SK-N-SH treated with all-trans-retinoic acid at 6 μM for 48 hours (cell line): ENCODE measurements around the gene UQCR11.

Experiments
- ATAC-seq: fragments of 200-7000 bp; cut with Tn5 transposase; 3 replicates; pipeline ENCODE4 v1.9.1; 2020; ENCODE audit warnings: mild to moderate bottlenecking, moderate library complexity
- ARNTL ChIP-seq: fragments of 450-650 bp; formaldehyde crosslinking; IDR thresholded peaks from 2 replicates; pipeline ENCODE4 v1.5.0; 2020; ENCODE audit warnings: low read depth, mild to moderate bottlenecking, moderate library complexity, borderline replicate concordance
- BACH2 ChIP-seq: fragments of 250-450 bp; sonication (Bioruptor Pico); IDR thresholded peaks from 2 replicates; pipeline ENCODE4 v1.9.0; 2021; ENCODE audit warnings: mild to moderate bottlenecking, borderline replicate concordance
- ESRRG ChIP-seq: fragments of 250-450 bp; sonication (Bioruptor Pico); IDR thresholded peaks from 2 replicates; pipeline ENCODE4 v1.6.1; 2021; ENCODE audit warnings: mild to moderate bottlenecking
- GLIS3 ChIP-seq: fragments of 250-450 bp; sonication (Bioruptor Pico); IDR thresholded peaks from 2 replicates; pipeline ENCODE4 v1.5.0; 2020; ENCODE audit warnings: mild to moderate bottlenecking, moderate library complexity
- ISL1 ChIP-seq: fragments of 250-450 bp; sonication (Bioruptor Pico); IDR thresholded peaks from 2 replicates; pipeline ENCODE4 v2.1.2; 2022; ENCODE audit warnings: mild to moderate bottlenecking, moderate library complexity
- OSR1 ChIP-seq: fragments of 250-450 bp; sonication (Bioruptor Pico); IDR thresholded peaks from 2 replicates; pipeline ENCODE4 v1.8.0; 2022; ENCODE audit warnings: moderate library complexity, mild to moderate bottlenecking, inconsistent platforms
- PPARA ChIP-seq: fragments of 250-450 bp; sonication (Bioruptor Pico); IDR thresholded peaks from 2 replicates; pipeline ENCODE4 v1.5.0; 2020; ENCODE audit warnings: mild to moderate bottlenecking, borderline replicate concordance
- RARB ChIP-seq: fragments of 250-450 bp; sonication (Bioruptor Pico); IDR thresholded peaks from 2 replicates; pipeline ENCODE4 v1.8.0; 2021; ENCODE audit warnings: mild to moderate bottlenecking, moderate library complexity
- TCF4 ChIP-seq: fragments of 250-450 bp; sonication (Bioruptor Pico); IDR thresholded peaks from 2 replicates; pipeline ENCODE4 v1.8.0; 2021; ENCODE audit warnings: mild to moderate bottlenecking, moderate library complexity, borderline replicate concordance
- TOX ChIP-seq: fragments of 250-450 bp; sonication (Bioruptor Pico); IDR thresholded peaks from 2 replicates; pipeline ENCODE4 v1.8.0; 2021; ENCODE audit warnings: mild to moderate bottlenecking, moderate library complexity, borderline replicate concordance
- ZC3H10 ChIP-seq: fragments of 250-450 bp; sonication (Bioruptor Pico); IDR thresholded peaks from 2 replicates; pipeline ENCODE4 v1.5.1; 2021; ENCODE audit warnings: mild to moderate bottlenecking, moderate library complexity
- ZFP3 ChIP-seq: fragments of 250-450 bp; sonication (Bioruptor Pico); IDR thresholded peaks from 2 replicates; pipeline ENCODE4 v1.5.0; 2020; ENCODE audit warnings: mild to moderate bottlenecking, moderate library complexity
- ZFP30 ChIP-seq: fragments of 450-650 bp; formaldehyde crosslinking; IDR thresholded peaks from 2 replicates; pipeline ENCODE4 v1.5.0; 2022; ENCODE audit warnings: mild to moderate bottlenecking, moderate library complexity
- ZNF565 ChIP-seq: fragments of 450-650 bp; formaldehyde crosslinking; conservative IDR thresholded peaks from 2 replicates; pipeline ENCODE4 v1.5.0; 2020; ENCODE audit warnings: low read depth, mild to moderate bottlenecking, moderate library complexity
- ZNF70 ChIP-seq: fragments of 450-650 bp; formaldehyde crosslinking; IDR thresholded peaks from 2 replicates; pipeline ENCODE4 v1.5.0; 2020; ENCODE audit warnings: mild to moderate bottlenecking, moderate library complexity
- ZNF8 ChIP-seq: fragments of 450-650 bp; formaldehyde crosslinking; IDR thresholded peaks from 2 replicates; pipeline ENCODE4 v1.5.0; 2020; ENCODE audit warnings: mild to moderate bottlenecking, moderate library complexity
- TF ChIP-seq, protein P1 (sequence below): fragments of 250-450 bp; sonication (Bioruptor Pico); IDR thresholded peaks from 2 replicates; pipeline ENCODE4 v1.8.0; 2020; ENCODE audit warnings: mild to moderate bottlenecking, moderate library complexity, borderline replicate concordance
- TF ChIP-seq, protein P2 (sequence below): fragments of 250-450 bp; sonication (Bioruptor Pico); IDR thresholded peaks from 2 replicates; pipeline ENCODE4 v1.5.1; 2020; ENCODE audit warnings: low read depth, mild to moderate bottlenecking, moderate library complexity
- TF ChIP-seq, protein P3 (sequence below): fragments of 250-450 bp; sonication (Bioruptor Pico); IDR thresholded peaks from 2 replicates; pipeline ENCODE4 v1.5.1; 2021; ENCODE audit warnings: mild to moderate bottlenecking, moderate library complexity
- TF ChIP-seq, protein P4 (sequence below): fragments of 250-450 bp; sonication (Bioruptor Pico); IDR thresholded peaks from 2 replicates; pipeline ENCODE4 v1.8.0; 2021; ENCODE audit warnings: low read depth, mild to moderate bottlenecking, moderate library complexity, borderline replicate concordance

UQCR11 gene

DNA sequence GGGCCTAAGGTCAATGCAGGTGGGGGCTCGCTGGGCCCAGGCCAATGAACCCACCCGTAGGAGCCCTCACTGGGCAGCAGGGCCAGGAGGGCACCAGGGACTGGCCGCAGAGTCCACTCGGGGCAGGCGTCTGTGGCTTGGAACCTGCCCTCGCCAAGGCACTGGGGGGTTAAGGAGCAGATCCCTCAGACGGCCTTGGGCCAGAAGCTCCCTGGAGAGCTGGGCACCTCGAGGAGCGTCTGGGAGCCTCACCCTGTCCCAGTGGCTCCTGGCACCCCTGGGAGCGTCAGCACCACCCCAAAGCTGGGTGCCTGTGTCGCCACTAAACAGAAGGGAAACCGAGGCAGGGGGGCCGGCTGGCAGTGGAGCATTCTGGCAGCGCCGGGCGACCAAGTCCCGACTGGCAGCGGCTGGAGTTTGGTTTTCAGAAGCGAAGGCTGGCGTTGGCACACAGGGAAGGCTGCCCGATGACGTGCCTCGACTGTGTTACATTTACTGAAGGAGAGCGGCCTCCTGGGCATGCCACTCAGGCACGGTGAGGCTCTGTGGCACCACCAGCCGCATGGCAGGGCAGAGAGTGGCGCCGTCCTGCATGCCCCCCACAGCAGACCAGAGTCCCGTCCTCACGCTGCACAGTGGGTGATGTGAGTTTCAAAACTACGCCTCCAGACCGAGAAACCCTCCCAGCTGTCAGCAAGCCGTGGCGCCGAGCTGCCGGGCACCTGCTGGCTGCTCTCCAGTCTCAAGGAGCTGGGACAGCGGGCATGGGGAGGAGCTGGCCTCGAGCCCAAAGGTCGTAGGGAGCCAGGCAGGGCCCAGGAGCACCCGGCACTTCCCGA, 28.0 kb downstream of the UQCR11 start (continued):
- TF ChIP-seq, protein P1, sequence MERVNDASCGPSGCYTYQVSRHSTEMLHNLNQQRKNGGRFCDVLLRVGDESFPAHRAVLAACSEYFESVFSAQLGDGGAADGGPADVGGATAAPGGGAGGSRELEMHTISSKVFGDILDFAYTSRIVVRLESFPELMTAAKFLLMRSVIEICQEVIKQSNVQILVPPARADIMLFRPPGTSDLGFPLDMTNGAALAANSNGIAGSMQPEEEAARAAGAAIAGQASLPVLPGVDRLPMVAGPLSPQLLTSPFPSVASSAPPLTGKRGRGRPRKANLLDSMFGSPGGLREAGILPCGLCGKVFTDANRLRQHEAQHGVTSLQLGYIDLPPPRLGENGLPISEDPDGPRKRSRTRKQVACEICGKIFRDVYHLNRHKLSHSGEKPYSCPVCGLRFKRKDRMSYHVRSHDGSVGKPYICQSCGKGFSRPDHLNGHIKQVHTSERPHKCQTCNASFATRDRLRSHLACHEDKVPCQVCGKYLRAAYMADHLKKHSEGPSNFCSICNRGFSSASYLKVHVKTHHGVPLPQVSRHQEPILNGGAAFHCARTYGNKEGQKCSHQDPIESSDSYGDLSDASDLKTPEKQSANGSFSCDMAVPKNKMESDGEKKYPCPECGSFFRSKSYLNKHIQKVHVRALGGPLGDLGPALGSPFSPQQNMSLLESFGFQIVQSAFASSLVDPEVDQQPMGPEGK (CRISPR knock-in tag) = no peak
- TF ChIP-seq, protein P2, sequence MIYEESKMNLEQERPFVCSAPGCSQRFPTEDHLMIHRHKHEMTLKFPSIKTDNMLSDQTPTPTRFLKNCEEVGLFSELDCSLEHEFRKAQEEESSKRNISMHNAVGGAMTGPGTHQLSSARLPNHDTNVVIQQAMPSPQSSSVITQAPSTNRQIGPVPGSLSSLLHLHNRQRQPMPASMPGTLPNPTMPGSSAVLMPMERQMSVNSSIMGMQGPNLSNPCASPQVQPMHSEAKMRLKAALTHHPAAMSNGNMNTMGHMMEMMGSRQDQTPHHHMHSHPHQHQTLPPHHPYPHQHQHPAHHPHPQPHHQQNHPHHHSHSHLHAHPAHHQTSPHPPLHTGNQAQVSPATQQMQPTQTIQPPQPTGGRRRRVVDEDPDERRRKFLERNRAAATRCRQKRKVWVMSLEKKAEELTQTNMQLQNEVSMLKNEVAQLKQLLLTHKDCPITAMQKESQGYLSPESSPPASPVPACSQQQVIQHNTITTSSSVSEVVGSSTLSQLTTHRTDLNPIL (CRISPR knock-in tag) = no peak

DNA sequence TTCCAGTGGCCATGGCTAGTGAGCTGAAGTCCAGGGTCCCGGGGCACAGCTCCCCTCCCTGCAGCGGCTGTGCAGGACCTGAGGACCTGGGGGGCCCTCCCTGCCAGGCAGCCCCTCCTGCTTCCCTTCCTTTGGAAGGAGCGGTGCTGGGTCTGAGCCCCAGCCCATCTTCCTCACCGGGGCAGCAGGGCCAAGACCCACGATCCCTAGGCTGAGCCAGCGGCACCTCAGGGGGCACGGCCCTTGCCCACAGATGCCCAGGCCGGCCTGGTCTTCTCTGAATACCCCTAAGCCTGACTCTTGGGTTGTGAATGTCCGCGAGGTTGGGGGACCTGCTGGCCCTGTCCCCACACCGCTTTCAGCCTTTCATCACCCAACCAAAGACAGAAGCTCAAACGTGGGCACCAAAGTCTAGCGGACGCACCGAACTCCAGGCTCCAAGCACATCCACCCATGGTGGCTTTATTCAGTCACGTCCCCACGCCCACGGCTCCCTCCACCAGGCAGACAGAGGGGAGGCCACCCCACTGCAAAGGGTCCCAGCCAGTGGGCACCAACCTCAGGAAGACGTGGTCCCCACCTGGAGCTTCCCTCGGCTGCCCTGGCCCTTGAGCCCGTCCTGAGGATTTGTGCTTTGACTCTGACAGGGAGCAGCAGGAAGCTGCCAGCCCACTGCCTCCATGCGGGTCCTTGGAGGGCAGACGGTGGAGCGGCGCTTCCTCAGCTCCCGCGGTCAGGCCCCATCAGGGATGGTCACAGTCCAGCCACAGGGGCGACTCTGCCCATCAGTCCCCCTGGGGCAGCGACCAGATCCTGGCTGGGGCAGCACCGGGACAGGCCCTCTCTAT, 28.8 kb downstream of the UQCR11 start:
- no peak for ATAC-seq
- no peak for TF ChIP-seq TCF4 (CRISPR knock-in tag)
- no peak for TF ChIP-seq ZNF70 (CRISPR knock-in tag)
- TF ChIP-seq PPARA (CRISPR knock-in tag) = no peak
- TF ChIP-seq TOX (CRISPR knock-in tag) = no peak
- TF ChIP-seq, protein P1 (CRISPR knock-in tag) = no peak
- TF ChIP-seq, protein P3, sequence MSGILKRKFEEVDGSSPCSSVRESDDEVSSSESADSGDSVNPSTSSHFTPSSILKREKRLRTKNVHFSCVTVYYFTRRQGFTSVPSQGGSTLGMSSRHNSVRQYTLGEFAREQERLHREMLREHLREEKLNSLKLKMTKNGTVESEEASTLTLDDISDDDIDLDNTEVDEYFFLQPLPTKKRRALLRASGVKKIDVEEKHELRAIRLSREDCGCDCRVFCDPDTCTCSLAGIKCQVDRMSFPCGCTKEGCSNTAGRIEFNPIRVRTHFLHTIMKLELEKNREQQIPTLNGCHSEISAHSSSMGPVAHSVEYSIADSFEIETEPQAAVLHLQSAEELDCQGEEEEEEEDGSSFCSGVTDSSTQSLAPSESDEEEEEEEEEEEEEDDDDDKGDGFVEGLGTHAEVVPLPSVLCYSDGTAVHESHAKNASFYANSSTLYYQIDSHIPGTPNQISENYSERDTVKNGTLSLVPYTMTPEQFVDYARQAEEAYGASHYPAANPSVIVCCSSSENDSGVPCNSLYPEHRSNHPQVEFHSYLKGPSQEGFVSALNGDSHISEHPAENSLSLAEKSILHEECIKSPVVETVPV (CRISPR knock-in tag) = no peak
- TF ChIP-seq, protein P4, sequence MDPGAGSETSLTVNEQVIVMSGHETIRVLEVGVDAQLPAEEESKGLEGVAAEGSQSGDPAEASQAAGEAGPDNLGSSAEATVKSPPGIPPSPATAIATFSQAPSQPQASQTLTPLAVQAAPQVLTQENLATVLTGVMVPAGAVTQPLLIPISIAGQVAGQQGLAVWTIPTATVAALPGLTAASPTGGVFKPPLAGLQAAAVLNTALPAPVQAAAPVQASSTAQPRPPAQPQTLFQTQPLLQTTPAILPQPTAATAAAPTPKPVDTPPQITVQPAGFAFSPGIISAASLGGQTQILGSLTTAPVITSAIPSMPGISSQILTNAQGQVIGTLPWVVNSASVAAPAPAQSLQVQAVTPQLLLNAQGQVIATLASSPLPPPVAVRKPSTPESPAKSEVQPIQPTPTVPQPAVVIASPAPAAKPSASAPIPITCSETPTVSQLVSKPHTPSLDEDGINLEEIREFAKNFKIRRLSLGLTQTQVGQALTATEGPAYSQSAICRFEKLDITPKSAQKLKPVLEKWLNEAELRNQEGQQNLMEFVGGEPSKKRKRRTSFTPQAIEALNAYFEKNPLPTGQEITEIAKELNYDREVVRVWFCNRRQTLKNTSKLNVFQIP = no peak
- no peak for TF ChIP-seq ZFP3
- no peak for TF ChIP-seq ESRRG
- TF ChIP-seq RARB (CRISPR knock-in tag) = no peak
- no peak for TF ChIP-seq ARNTL (CRISPR knock-in tag)
- TF ChIP-seq ZNF565 (CRISPR knock-in tag) = no peak
- TF ChIP-seq GLIS3 (CRISPR knock-in tag) = no peak
- TF ChIP-seq ISL1 (CRISPR knock-in tag) = no peak

DNA sequence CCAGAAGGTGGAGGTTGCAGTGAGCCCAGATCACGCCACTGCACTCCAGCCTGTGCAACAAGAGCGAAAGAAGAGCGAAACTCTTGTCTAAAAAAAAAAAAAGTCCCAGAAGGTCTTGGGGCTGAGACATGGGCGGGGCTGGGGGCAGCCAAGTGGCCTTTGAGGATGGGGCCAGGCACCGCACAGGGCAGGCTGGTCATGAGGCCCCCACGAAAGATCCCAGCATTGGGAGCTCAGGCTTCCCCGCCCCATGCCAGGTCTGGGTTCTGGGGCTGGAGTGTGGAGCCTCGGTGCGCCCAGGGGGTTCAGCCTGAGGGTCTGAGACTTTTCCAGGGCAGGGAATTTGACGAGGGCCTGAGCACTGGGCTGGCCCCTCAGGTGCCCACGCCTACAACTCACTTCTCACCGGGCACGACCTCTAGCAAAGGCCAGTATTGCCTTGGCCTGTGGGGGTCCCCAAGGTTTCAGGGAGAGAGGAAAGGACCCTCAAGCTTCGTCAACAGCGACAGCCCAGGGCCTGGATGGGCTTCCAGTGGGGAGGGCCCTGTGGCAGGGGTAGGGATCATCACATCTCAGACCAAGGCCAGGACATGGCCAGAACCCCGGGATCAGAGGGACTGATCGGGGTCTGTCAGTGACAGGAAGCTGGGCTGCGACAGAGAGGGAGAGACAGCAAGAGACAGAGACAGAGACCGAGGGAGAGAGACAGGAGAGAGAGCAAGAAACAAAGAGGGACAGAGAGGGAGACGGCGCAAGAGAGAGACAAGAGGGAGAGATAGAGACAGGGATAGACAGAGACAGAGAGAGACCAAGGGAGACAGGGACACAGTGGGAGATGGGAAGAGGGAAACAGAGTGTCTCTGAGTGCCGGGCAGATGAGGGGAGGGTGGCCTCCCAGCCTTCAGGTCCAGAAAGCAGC, 29.7 kb downstream of the UQCR11 start:
- TF ChIP-seq ARNTL (CRISPR knock-in tag) = no peak
- no peak for TF ChIP-seq GLIS3 (CRISPR knock-in tag)
- TF ChIP-seq ESRRG = no peak
- TF ChIP-seq ZNF565 (CRISPR knock-in tag) = no peak
- TF ChIP-seq, protein P4 = no peak
- TF ChIP-seq ZFP30 = no peak
- no peak for TF ChIP-seq OSR1 (CRISPR knock-in tag)
- TF ChIP-seq BACH2 (CRISPR knock-in tag) = no peak
- no peak for TF ChIP-seq ZNF8 (CRISPR knock-in tag)
- no peak for TF ChIP-seq ZC3H10 (CRISPR knock-in tag)
- no peak for TF ChIP-seq ZFP3
- ATAC-seq = peak; percentile 9
